Upper lobe of left lung (tissue), 6 donors: Measurements from ENCODE around the gene AMBP. TPM values are rescaled to one million over a fixed set of nuclear protein-coding genes. Genes with fewer than 3 reads are reported as not detected.

ENCODE experiments used
- ATAC-seq, 2 donors: fragments of 200-7000 bp; cut with Tn5 transposase; one replicate each; pipeline ENCODE4 v1.9.1; 2022; ENCODE audit warnings: mild to moderate bottlenecking in 2 of 2, moderate library complexity in 2 of 2; ENCODE audit not compliant: low FRiP score in 2 of 2
- DNase-seq, 2 donors: peaks; one replicate each; pipeline ENCODE4 v3.0.0-alpha.2; 2019 to 2020
- H3K27ac ChIP-seq, 4 donors: fragments of 200-600 bp; sonication (generic); one replicate each; pipeline ENCODE4 v1.5.1; 2016 to 2019
- H3K27me3 ChIP-seq, 4 donors: fragments of 200-600 bp; sonication (generic); one replicate each; pipeline ENCODE4 v1.5.1; 2017 to 2019
- H3K36me3 ChIP-seq, 4 donors: fragments of 200-600 bp; sonication (generic); one replicate each; pipeline ENCODE4 v1.5.1; 2016 to 2019
- H3K4me1 ChIP-seq, 4 donors: fragments of 200-600 bp; sonication (generic); one replicate each; pipeline ENCODE4 v1.5.1; 2018 to 2019
- H3K4me3 ChIP-seq, 4 donors: fragments of 200-600 bp; sonication (generic); one replicate each; pipeline ENCODE4 v1.5.1; 2017 to 2019; ENCODE audit warnings: mild to moderate bottlenecking in 2 of 4, moderate library complexity in 1 of 4
- H3K9me3 ChIP-seq, 4 donors: fragments of 200-600 bp; sonication (generic); one replicate each; pipeline ENCODE4 v1.5.1; 2018 to 2019
- EP300 ChIP-seq, 4 donors: sonication (generic); formaldehyde crosslinking; IDR thresholded peaks; one replicate each; pipeline ENCODE4 v1.5.1; 2017; ENCODE audit warnings: antibody characterized with exemption in 4 of 4, control low read depth in 2 of 4
- POLR2A ChIP-seq, 4 donors: fragments of 450-650 bp; IDR thresholded peaks; one replicate each; pipeline ENCODE4 v1.5.1; 2016 to 2017; ENCODE audit warnings: antibody characterized with exemption in 4 of 4, mild to moderate bottlenecking in 2 of 4
- POLR2AphosphoS5 ChIP-seq, 2 donors: sonication (generic); formaldehyde crosslinking; IDR thresholded peaks; one replicate each; pipeline ENCODE4 v1.5.1; 2017; ENCODE audit warnings: antibody characterized with exemption in 2 of 2
- WGBS, 2 donors: methylation state at CpG; one replicate each; pipeline ENCODE4 v1.1.5; 2017 to 2018; 5-methylcytosine and 5-hydroxymethylcytosine counted together
- total RNA-seq, 6 donors: library from RNA; depleted of rRNA in 4 of 6; stranded (reverse); fragments of >200 nt in 4 of 6; gene quantifications; one replicate each; pipeline versions ENCODE4 v1.1.0 to v1.2.1, GENCODE V29; 2016 to 2021
- TF ChIP-seq, protein P1 (sequence below), 6 experiments: fragments of 450-650 bp in 4 of 6; fragments of 200-600 bp in 2 of 6; sonication (generic) in 2 of 6; IDR thresholded peaks; one replicate each; pipeline ENCODE4 v1.5.1; 2016 to 2019; ENCODE audit warnings: antibody characterized with exemption in 6 of 6
- donor health status: DM: no; HTN: no; CAD: no; lungs with moderate emphysema.
- donor health status: DM: no; HTN: yes; CAD: no; lungs with severe emphysema.

Gene AMBP
- total RNA-seq, 6 donors from 2014 or later = 0.46 to 4.0 (median 3.1) TPM; not detected in 3

DNA sequence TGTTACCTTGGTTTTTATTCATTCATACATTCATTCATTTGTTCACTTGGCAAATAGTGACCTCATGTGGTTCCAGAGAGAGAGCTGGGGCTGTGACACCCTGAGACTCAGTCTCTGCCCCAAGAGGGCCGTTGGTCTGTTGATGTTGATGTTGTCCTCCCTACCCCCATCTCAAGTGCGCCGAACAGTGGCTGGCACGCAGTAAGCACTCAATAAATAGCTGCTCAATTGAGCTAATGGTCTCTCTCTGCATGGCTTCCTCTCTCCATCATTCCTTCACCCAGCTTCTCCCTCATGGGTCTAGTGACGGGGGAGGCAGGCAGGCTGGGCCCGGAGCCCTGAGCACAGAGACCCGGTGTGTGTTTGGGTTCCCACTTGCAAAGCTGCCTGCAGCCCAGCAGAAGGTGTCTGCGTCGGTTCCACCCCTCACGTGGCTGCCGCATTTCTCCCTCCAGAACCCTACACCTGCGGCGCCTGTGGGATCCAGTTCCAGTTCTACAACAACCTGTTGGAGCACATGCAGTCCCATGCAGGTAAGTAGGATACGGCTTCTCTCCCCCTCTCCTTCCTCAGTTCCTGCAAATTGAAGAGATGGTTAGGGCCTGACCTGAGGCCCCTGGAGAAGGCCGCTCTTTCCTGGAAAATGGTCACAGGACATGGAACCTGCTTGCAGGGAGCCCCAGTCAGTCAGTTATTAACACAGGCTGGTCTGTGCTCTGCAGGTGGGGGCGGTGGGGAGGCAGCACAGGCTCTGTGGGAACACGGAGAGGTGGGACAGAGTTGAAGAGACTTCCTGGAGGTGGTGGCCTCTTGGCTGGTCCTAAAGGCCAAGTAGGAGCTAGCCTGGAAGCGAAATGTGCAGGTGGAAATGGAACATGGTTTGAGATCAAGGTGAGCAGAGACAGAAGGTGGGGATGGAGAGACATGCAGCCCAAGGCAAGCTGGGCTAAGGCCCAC lies 42.0 kb downstream of the AMBP start:
- TF ChIP-seq POLR2AphosphoS5 (IDR thresholded peaks at IDR 0.05) = no peak
- TF ChIP-seq POLR2A (IDR thresholded peaks at IDR 0.05) = no peak
- TF ChIP-seq, protein P1, sequence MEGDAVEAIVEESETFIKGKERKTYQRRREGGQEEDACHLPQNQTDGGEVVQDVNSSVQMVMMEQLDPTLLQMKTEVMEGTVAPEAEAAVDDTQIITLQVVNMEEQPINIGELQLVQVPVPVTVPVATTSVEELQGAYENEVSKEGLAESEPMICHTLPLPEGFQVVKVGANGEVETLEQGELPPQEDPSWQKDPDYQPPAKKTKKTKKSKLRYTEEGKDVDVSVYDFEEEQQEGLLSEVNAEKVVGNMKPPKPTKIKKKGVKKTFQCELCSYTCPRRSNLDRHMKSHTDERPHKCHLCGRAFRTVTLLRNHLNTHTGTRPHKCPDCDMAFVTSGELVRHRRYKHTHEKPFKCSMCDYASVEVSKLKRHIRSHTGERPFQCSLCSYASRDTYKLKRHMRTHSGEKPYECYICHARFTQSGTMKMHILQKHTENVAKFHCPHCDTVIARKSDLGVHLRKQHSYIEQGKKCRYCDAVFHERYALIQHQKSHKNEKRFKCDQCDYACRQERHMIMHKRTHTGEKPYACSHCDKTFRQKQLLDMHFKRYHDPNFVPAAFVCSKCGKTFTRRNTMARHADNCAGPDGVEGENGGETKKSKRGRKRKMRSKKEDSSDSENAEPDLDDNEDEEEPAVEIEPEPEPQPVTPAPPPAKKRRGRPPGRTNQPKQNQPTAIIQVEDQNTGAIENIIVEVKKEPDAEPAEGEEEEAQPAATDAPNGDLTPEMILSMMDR (IDR thresholded peaks at IDR 0.05) = no peak
- no peak for TF ChIP-seq EP300 (IDR thresholded peaks at IDR 0.05)
- Histone ChIP-seq H3K4me3 (no peak overlapping the region), H3K36me3 (peaks cover 0 to 61% (median 16%) of the 10 kb centered on the region in 4 donors), H3K9me3 (no peaks in the 10 kb centered on the region), H3K27me3 (no peaks in the 10 kb centered on the region), H3K27ac (no peak overlapping the region), H3K4me1 (no peaks in the 10 kb centered on the region)
- 95 to 96% methylated on average over 18 of the region's 18 CpGs for WGBS, 2 donors
- peak; percentile 19 to 62 for DNase-seq
- ATAC-seq = no peak

DNA sequence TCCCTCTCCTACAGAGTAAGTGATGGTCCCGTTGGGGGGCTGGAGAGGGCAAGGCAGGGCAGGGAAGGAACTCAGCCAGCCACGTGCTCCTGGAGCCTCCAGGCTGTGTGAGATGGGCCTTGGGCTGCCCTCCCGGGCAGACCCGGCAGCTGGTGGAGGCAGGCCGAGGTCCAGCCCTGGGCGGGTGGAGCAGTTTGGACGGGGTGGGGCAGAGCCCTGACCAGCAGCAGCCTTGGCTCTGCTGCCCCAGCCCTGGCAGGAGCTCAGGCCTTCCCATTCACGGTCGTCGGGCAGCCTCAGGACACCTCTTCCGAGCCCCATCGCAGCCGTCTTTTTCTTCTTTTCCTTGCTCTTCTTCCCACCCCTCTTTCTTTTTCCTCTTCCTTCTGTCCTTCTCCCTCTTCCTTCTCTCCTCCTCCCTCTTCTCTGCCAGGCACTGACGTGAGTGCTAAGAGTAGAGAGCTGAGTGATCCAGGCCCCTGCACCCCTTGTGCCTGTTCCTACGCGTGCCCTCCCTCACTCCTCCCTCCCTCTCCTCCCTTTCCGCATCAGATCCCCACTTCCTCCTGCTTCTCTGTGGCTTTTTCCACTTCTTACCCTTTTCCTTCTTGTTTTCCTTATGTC lies 42.8 kb downstream of the AMBP start:
- no peak for ATAC-seq
- Histone ChIP-seq H3K9me3 (no peaks in the 10 kb centered on the region), H3K27me3 (no peaks in the 10 kb centered on the region), H3K4me1 (no peaks in the 10 kb centered on the region), H3K27ac (no peak overlapping the region), H3K36me3 (peaks cover 0 to 61% (median 16%) of the 10 kb centered on the region in 4 donors), H3K4me3 (no peak overlapping the region)
- TF ChIP-seq POLR2A (IDR thresholded peaks at IDR 0.05) (no peak), POLR2AphosphoS5 (IDR thresholded peaks at IDR 0.05) (no peak), EP300 (IDR thresholded peaks at IDR 0.05) (no peak)
- TF ChIP-seq, protein P1 (IDR thresholded peaks at IDR 0.05) = no peak
- 87 to 95% methylated on average over 17 of the region's 17 CpGs for WGBS, 2 donors
- peak; percentile 10 to 67 for DNase-seq

DNA sequence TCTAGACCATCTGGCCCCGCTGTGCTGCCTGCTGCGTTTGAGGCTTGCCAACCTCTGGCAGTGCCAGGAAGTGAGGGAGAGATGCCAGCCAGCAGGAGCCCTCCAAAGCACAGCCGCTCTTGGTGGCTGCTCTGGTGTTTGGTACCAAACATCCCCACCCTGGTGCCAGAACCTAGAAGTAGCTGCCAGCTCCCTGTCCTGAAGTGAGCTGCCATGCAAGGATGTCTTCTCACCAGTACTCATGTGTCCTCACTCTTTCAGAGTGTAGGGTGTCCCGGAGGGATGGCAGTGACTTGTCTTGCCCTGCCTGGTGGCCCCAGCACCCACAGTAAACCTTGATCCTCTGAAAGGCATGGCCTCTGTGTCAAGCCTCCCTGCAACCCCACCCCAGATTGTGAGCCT lies 43.4 kb downstream of the AMBP start:
- no peaks in the 10 kb centered on the region for H3K9me3 ChIP-seq
- peaks cover 0 to 66% (median 16%) of the 10 kb centered on the region in 4 donors for H3K36me3 ChIP-seq
- 84 to 100% methylated on average over 2 to 4 of the region's 4 CpGs for WGBS, 2 donors
- no peaks in the 10 kb centered on the region for H3K27me3 ChIP-seq
- no peaks in the 10 kb centered on the region for H3K4me1 ChIP-seq
- TF ChIP-seq POLR2AphosphoS5 (IDR thresholded peaks at IDR 0.05) = no peak
- TF ChIP-seq POLR2A (IDR thresholded peaks at IDR 0.05) = no peak
- TF ChIP-seq, protein P1 (IDR thresholded peaks at IDR 0.05) = no peak
- no peak for TF ChIP-seq EP300 (IDR thresholded peaks at IDR 0.05)
- ATAC-seq (no peak), DNase-seq (peak in 1 of 2 donors; percentile 15)
- no peak overlapping the region for H3K4me3 ChIP-seq
- H3K27ac ChIP-seq = no peak overlapping the region

DNA sequence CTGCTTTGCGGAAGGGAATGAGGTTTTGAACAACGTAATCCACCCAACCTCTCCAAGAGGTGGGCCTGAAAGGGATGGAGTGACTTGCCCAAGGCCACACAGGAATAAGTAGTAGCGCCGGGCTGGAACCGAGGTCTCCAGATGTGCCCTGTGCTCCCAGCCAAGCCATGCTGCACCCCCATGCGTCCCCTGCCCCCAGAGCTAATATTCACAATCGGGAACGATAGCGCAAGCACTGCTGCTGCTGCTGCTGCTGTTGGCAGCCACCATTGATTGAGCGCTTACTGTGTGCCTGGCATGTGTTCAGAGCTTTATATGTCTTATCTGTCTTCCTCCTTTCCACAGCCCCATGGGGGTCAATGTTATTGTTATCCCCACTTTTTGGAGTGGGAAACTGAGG lies 43.9 kb downstream of the AMBP start:
- DNase-seq (peak in 1 of 2 donors; percentile 13), ATAC-seq (no peak)
- no peak for TF ChIP-seq POLR2A (IDR thresholded peaks at IDR 0.05)
- TF ChIP-seq, protein P1 (IDR thresholded peaks at IDR 0.05) = no peak
- H3K9me3 ChIP-seq = no peaks in the 10 kb centered on the region
- H3K4me1 ChIP-seq = no peaks in the 10 kb centered on the region
- peaks cover 0 to 65% (median 16%) of the 10 kb centered on the region in 4 donors for H3K36me3 ChIP-seq
- H3K27me3 ChIP-seq = no peaks in the 10 kb centered on the region
- no peak overlapping the region for H3K4me3 ChIP-seq
- WGBS, 2 donors = 94 to 99% methylated on average over 7 to 10 of the region's 10 CpGs
- H3K27ac ChIP-seq = no peak overlapping the region
